CD4-positive, alpha-beta T cell treated with Interleukin-4 for 1 hour (primary cell): ENCODE results near the gene VAPA.

Experiments
- DNase-seq, 2 donors: peaks; one replicate each; pipeline ENCODE4 v3.0.0-alpha.2; 2020 to 2022

The VAPA gene

GRCh38 chr18:9984080-9984479, 70.3 kb downstream of the VAPA start:
- DNase-seq, result no peak

GRCh38 chr18:9985641-9986040, 71.8 kb downstream of the VAPA start:
- no peak for DNase-seq

GRCh38 chr18:9986156-9986930, 72.5 kb downstream of the VAPA start:
- DNase-seq, result no peak

GRCh38 chr18:9987345-9987744, 73.5 kb downstream of the VAPA start:
- no peak for DNase-seq

- DNase-seq, result no peak
Observed at GRCh38 chr18:9987931-9988330, 74.1 kb downstream of the VAPA start.

- no peak for DNase-seq
Observed at GRCh38 chr18:9988665-9989064, 74.8 kb downstream of the VAPA start.

GRCh38 chr18:9989481-9989880, 75.7 kb downstream of the VAPA start:
- no peak for DNase-seq

GRCh38 chr18:9991011-9992000, 77.5 kb downstream of the VAPA start:
- no peak for DNase-seq

GRCh38 chr18:9992300-9992972, 78.6 kb downstream of the VAPA start:
- no peak for DNase-seq

GRCh38 chr18:9992973-9993520, 79.2 kb downstream of the VAPA start:
- DNase-seq, result no peak

- no peak for DNase-seq
Observed at GRCh38 chr18:9993521-9994025, 79.8 kb downstream of the VAPA start.

- no peak for DNase-seq
Observed at GRCh38 chr18:9994026-9994570, 80.3 kb downstream of the VAPA start.

GRCh38 chr18:9994701-9995235, 81.0 kb downstream of the VAPA start:
- no peak for DNase-seq

GRCh38 chr18:9995631-9996030, 81.8 kb downstream of the VAPA start:
- no peak for DNase-seq

- DNase-seq, result no peak
Observed at GRCh38 chr18:9996094-9996493, 82.3 kb downstream of the VAPA start.

GRCh38 chr18:9997711-9998110, 83.9 kb downstream of the VAPA start:
- no peak for DNase-seq

- DNase-seq, result no peak
Observed at GRCh38 chr18:9998330-9998729, 84.5 kb downstream of the VAPA start.

GRCh38 chr18:10002280-10002679, 88.5 kb downstream of the VAPA start:
- no peak for DNase-seq

- DNase-seq, result no peak
Observed at GRCh38 chr18:10003281-10003680, 89.5 kb downstream of the VAPA start.

- DNase-seq, result no peak
Observed at GRCh38 chr18:10003866-10004265, 90.0 kb downstream of the VAPA start.

GRCh38 chr18:10006311-10006893, 92.6 kb downstream of the VAPA start:
- peak in 1 of 2 donors; percentile 51 for DNase-seq
